Placental epithelial cell (primary cell): ENCODE results near the gene LRRC52. TPM values are rescaled to one million over a fixed set of nuclear protein-coding genes. Genes with fewer than 3 reads are reported as not detected.

Experiments
- total RNA-seq: library from RNA; depleted of rRNA; stranded (reverse); fragments of >200 nt; gene quantifications from 2 replicates; pipeline ENCODE4 v1.2.3, GENCODE V29; 2012

Gene LRRC52
- not detected in 2 replicates for total RNA-seq

GRCh38 chr1:165543532-165544438 is at the start of gene LRRC52:
TSS of gene LRRC52 (plus strand) at chr1:165544000. CDS start at chr1:165544297, 297 bp downstream.

Other genes with a start within 250 kb of the LRRC52 start
- gene LMX1A, start 187.3 kb upstream of the LRRC52 start, total RNA-seq = not detected in 2 replicates
- gene RXRG, start 98.9 kb upstream of the LRRC52 start, total RNA-seq = not detected in 2 replicates
- gene MGST3, start 87.2 kb downstream of the LRRC52 start, total RNA-seq = 63.2 and 131 TPM in 2 replicates
- 67.2 and 96.6 TPM in 2 replicates for gene ALDH9A1, start 154.6 kb downstream of the LRRC52 start, total RNA-seq
- 74.6 and 102 TPM in 2 replicates for gene TMCO1, start 224.9 kb downstream of the LRRC52 start, total RNA-seq